HG03196 (cell line): ENCODE results near the gene KLHL41.
A peak's percentile ranks its signal among the peaks of the same experiment; 100 is the strongest.
"Not testable (repeated sequence)": the region's sequence is repeated elsewhere in the genome, so short reads cannot be mapped to it uniquely, and the experiment has no call there.

ENCODE experiments used
- ATAC-seq: cut with Tn5 transposase; IDR thresholded peaks from one replicate; pipeline ENCODE4 v1.9.1; 2021; ENCODE audit not compliant: unreplicated experiment

Gene KLHL41

DNA sequence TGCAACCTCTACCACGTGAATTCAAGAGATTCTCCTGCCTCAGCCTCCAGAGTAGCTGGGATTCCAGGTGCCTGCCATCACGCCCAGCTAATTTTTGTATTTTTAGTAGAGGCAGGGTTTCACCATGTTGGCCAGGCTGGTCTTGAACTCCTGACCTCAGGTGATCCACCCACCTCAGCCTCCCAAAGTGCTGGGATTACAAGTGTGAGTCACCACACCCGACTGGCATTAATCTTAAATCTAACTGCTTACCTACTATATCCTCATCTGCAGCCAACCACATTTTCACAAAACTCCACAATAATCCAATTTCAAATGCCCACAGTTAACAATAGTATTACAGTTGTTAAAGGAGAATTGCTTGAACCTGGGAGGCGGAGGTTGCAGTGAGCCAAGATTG lies 61.2 kb downstream of the KLHL41 start:
- ATAC-seq, result not testable (repeated sequence)

GRCh38 chr2:169571571-169571970 lies 62.1 kb downstream of the KLHL41 start:
- ATAC-seq, result no peak

GRCh38 chr2:169572189-169572588 lies 62.7 kb downstream of the KLHL41 start:
- no peak for ATAC-seq

- ATAC-seq, result no peak
These were observed 63.3 kb downstream of the KLHL41 start for GRCh38 chr2:169572821-169573159.

- ATAC-seq, result peak; percentile 99
These were observed 63.9 kb downstream of the KLHL41 start, which contains the start of gene FASTKD1 for GRCh38 chr2:169573160-169573973. TSS of gene FASTKD1 (minus strand) at chr2:169573865. CDS start at chr2:169572029, 1,836 bp downstream.

GRCh38 chr2:169573974-169574299 lies 64.4 kb downstream of the KLHL41 start:
- no peak for ATAC-seq

DNA sequence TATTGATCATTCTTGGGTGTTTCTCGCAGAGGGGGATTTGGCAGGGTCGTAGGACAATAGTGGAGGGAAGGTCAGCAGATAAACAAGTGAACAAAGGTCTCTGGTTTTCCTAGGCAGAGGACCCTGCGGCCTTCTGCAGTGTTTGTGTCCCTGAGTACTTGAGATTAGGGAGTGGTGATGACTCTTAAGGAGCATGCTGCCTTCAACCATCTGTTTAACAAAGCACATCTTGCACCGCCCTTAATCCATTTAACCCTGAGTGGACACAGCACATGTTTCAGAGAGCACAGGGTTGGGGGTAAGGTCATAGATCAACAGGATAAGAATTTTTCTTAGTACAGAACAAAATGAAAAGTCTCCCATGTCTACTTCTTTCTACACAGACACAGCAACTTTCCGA lies 65.0 kb downstream of the KLHL41 start:
- not testable (repeated sequence) for ATAC-seq

- ATAC-seq, result not testable (repeated sequence)
These were observed 65.8 kb downstream of the KLHL41 start for GRCh38 chr2:169575264-169575663.
